ES-I3 (cell line): ENCODE results near the gene CPXCR1.
"Not testable (repeated sequence)": the region's sequence is repeated elsewhere in the genome, so short reads cannot be mapped to it uniquely, and the experiment has no call there.

Experiments used
- H3K36me3 ChIP-seq: 2 replicates; pipeline ENCODE4 v1.6.1; 2013; ENCODE audit warnings: mild to moderate bottlenecking, low read length, control low read depth, moderate library complexity; ENCODE audit not compliant: insufficient read depth
- H3K4me1 ChIP-seq: 2 replicates; pipeline ENCODE4 v1.6.1; 2013; ENCODE audit warnings: mild to moderate bottlenecking, control low read depth, low read length; ENCODE audit not compliant: insufficient read depth
- H3K9ac ChIP-seq: 2 replicates; pipeline ENCODE4 v1.6.1; 2013; ENCODE audit warnings: low read depth, mild to moderate bottlenecking, low read length, moderate library complexity
- H3K9me3 ChIP-seq: 2 replicates; pipeline ENCODE4 v1.6.1; 2013; ENCODE audit warnings: mild to moderate bottlenecking, low read length, moderate library complexity; ENCODE audit not compliant: control insufficient read depth, insufficient read depth

The CPXCR1 gene

DNA sequence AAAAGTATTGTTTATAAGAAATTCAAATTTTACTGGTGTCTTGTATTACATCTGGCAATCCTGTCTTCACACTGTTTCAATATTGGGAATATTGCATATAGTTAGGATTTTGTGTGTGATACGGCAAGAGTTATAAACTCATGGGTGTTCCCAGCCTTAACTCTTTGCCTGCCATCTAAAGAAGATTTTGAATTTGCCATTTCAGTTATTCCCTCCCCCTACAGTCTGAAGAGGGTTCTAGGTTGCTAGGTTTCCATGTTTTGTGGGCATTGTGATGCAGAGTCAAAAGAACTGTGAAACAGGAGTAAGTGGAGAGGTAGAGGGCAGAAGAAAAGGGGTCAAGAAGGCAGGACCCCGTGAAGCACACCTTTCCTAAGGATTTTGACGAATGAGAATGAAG, at the start of gene CPXCR1:
Gene CPXCR1, plus strand, starts transcription at position 301 of the 400 bp plus-strand sequence. CDS start 6,190 bp downstream, outside the sequence.
- no peaks in the 10 kb centered on the region for H3K9me3 ChIP-seq
- no peak within 1 kb of the TSS for H3K9ac ChIP-seq
- H3K4me1 ChIP-seq = no peaks in the 10 kb centered on the region
- H3K36me3 ChIP-seq = no peaks in the 10 kb centered on the region

DNA sequence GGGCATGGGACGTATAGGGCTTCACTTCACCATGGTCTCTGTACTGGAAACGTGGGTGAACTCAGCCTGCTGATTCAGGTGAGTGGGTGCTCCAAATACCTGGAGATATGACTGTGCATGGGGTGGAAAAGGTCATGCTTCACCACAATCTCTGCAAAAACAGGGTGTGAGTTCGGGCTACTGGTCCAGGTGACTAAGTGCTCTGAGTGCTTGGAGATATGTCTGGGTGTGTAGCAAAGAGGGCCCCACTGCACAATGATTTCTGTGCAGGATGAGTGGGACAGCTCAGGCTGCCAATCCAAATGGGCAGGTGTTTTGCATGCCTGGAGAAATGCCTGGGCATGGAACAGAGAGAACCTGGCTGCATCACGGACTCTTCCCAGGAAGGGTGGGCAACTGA, 11.2 kb upstream of the CPXCR1 start:
- H3K9ac ChIP-seq = no peak overlapping the region
- H3K4me1 ChIP-seq = no peaks in the 10 kb centered on the region
- H3K36me3 ChIP-seq = no peaks in the 10 kb centered on the region
- H3K9me3 ChIP-seq = no peaks in the 10 kb centered on the region

DNA sequence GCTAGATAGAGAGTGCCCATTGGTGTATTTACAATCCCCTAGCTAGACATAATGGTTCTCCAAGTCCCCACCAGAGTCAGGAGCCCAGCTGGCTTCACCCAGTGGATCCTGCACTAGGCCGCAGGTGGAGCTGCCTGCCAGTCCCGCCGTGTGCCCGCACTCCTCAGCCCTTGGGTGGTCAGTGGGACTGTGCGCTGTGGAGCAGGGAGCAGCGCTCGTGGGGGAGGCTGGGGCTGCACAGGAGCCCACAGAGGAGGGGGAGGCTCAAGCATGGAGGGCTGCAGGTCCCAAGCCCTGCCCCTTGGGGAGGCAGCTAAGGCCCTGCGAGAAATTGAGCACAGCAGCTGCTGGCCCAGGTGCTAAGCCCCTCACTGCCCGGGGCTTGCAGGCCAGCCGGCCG, 810 bp upstream of the CPXCR1 start:
- H3K4me1 ChIP-seq, H3K9ac ChIP-seq, H3K36me3 ChIP-seq, H3K9me3 ChIP-seq: not testable (repeated sequence)

DNA sequence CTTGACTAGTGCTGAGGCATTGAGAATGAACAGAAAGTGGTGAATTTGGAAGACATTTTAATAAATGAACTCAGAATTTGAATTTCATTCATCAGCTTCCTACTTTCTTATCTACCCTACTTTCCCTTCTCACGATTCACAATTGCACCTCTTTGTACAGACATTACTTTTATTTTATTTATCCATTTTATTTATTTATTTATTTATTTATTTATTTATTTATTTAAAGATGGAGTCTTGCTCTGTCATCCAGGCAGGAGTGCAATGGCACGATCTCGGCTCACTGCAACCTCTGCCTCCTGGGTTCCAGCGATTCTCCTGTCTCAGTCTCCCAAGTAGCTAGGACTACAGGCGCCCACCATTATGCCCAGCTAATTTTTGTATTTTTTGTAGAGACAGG, 5.3 kb downstream of the CPXCR1 start:
- H3K9ac ChIP-seq, H3K4me1 ChIP-seq, H3K9me3 ChIP-seq, H3K36me3 ChIP-seq: not testable (repeated sequence)

GRCh38 chrX:88789825-88790224, 42.8 kb downstream of the CPXCR1 start:
- Histone ChIP-seq H3K36me3 (no peaks in the 10 kb centered on the region), H3K9me3 (no peaks in the 10 kb centered on the region; the same call in 1 of the 2 replicates), H3K9ac (no peak overlapping the region), H3K4me1 (peaks cover 7% of the 10 kb centered on the region; the same call in 1 of the 2 replicates)
